HCT116 (cell line): ENCODE data around the gene GOLGA6L22. TPM values are rescaled to one million over a fixed set of nuclear protein-coding genes. Genes with fewer than 3 reads are reported as not detected.
"Not testable (repeated sequence)": the region's sequence is repeated elsewhere in the genome, so short reads cannot be mapped to it uniquely, and the experiment has no call there.

Source experiments
- ATAC-seq: fragments of 200-7000 bp; cut with Tn5 transposase; 2 replicates; pipeline ENCODE4 v1.9.1; 2020; ENCODE audit warnings: mild to moderate bottlenecking, moderate library complexity
- BruUV-seq: library from RNA; stranded (reverse); fragments of 400-500 nt; replicated peaks from 2 replicates; lab custom pipeline; 2021; lab: Mats Ljungman, UMichigan
- CTCF ChIA-PET: fragments of 300-600 bp; sonication (Branson Sonifier 250); formaldehyde crosslinking; loops from one replicate; lab custom pipeline; 2021; ENCODE audit warnings: antibody characterized with exemption; lab: Charles Lee
- POLR2A ChIA-PET: fragments of 300-600, 350-600 bp; sonication (Branson Sonifier 250); formaldehyde crosslinking; loops from one replicate; lab custom pipeline; 2021; ENCODE audit warnings: antibody characterized with exemption; lab: Charles Lee
- RAD21 ChIA-PET, 2 experiments: fragments of 300-600 bp; sonication (Branson Sonifier 250); formaldehyde crosslinking; loops; one replicate each; lab custom pipeline; 2023; ENCODE audit warnings: low total read pairs in 2 of 2; ENCODE audit not compliant: uncharacterized antibody in 2 of 2, unreplicated experiment in 2 of 2, low non-redundant PET in 1 of 2; lab: Charles Lee
- DNase-seq: peaks from one replicate; pipeline ENCODE4 v3.0.0-alpha.2; 2010; ENCODE audit warnings: low read depth, low spot score
- H2AFZ ChIP-seq: fragments of 200-600 bp; shearing (Covaris generic), sonication (generic); 2 replicates; pipeline ENCODE4 v1.6.1; 2017; ENCODE audit warnings: low read depth, mixed run types, mixed read lengths, antibody characterized with exemption, low read length; ENCODE audit not compliant: poor library complexity, severe bottlenecking
- H3K27ac ChIP-seq: 2 replicates; pipeline ENCODE4 v1.5.1; 2012; ENCODE audit warnings: low read depth, low read length
- H3K27me3 ChIP-seq: fragments of 200-600 bp; sonication (generic); 2 replicates; pipeline ENCODE4 v1.6.1; 2016; ENCODE audit warnings: mixed run types, low read length, mixed read lengths; ENCODE audit not compliant: insufficient read depth
- H3K36me3 ChIP-seq, 2 experiments: fragments of 200-500 bp in 1 of 2; fragments of 200-600 bp in 1 of 2; sonication (Bioruptor generic) in 1 of 2; sonication (generic) in 1 of 2; 2 replicates each; pipeline versions ENCODE4 v1.5.1 to v1.6.1; 2014 to 2016; ENCODE audit warnings: low read length in 2 of 2, inconsistent platforms in 1 of 2, mixed read lengths in 1 of 2, mixed run types in 1 of 2; ENCODE audit not compliant: insufficient read depth in 2 of 2, control insufficient read depth in 1 of 2
- H3K4me1 ChIP-seq, 2 experiments: fragments of 200-600 bp in 1 of 2; sonication (generic) in 1 of 2; 2 replicates each; pipeline versions ENCODE4 v1.5.1 to v1.6.1; 2012 to 2017; ENCODE audit warnings: low read length in 2 of 2, inconsistent platforms in 1 of 2, mild to moderate bottlenecking in 1 of 2, mixed read lengths in 1 of 2, mixed run types in 1 of 2, moderate library complexity in 1 of 2; ENCODE audit not compliant: insufficient read depth in 2 of 2, control insufficient read depth in 1 of 2
- H3K4me2 ChIP-seq: fragments of 200-600 bp; sonication (generic); 2 replicates; pipeline ENCODE4 v1.6.1; 2017; ENCODE audit warnings: mixed run types, low read length, mixed read lengths
- H3K4me3 ChIP-seq, 2 experiments: fragments of 200-600 bp in 1 of 2; sonication (generic) in 1 of 2; replicated peaks in 1 of 2; 2 replicates each; pipeline ENCODE4 v1.5.1; 2011 to 2016; ENCODE audit warnings: low read length in 2 of 2, control low read depth in 1 of 2, low read depth in 1 of 2, mild to moderate bottlenecking in 1 of 2, mixed read lengths in 1 of 2, mixed run types in 1 of 2
- H3K79me2 ChIP-seq: fragments of 200-600 bp; sonication (generic); 2 replicates; pipeline ENCODE4 v1.6.1; 2017; ENCODE audit warnings: mild to moderate bottlenecking, mixed run types, low read length, moderate library complexity, mixed read lengths; ENCODE audit not compliant: insufficient read depth
- H3K9ac ChIP-seq: fragments of 200-600 bp; sonication (generic); 2 replicates; pipeline ENCODE4 v1.6.1; 2016; ENCODE audit warnings: low read length, mixed read lengths
- H3K9me2 ChIP-seq: fragments of 200-600 bp; sonication (generic), shearing (Covaris generic); 2 replicates; pipeline ENCODE4 v1.6.1; 2017; ENCODE audit warnings: mixed run types, mild to moderate bottlenecking, moderate library complexity; ENCODE audit not compliant: insufficient read depth
- H3K9me3 ChIP-seq, 2 experiments: fragments of 200-500 bp in 1 of 2; fragments of 200-600 bp in 1 of 2; sonication (Bioruptor generic) in 1 of 2; sonication (generic) in 1 of 2; 2 replicates each; pipeline ENCODE4 v1.6.1; 2014 to 2017; ENCODE audit warnings: low read length in 2 of 2, mixed read lengths in 2 of 2, inconsistent platforms in 1 of 2, low read depth in 1 of 2, mild to moderate bottlenecking in 1 of 2, mixed run types in 1 of 2, moderate library complexity in 1 of 2; ENCODE audit not compliant: control insufficient read depth in 1 of 2, insufficient read depth in 1 of 2
- H4K20me1 ChIP-seq: fragments of 200-600 bp; sonication (generic), shearing (Covaris generic); 2 replicates; pipeline ENCODE4 v1.6.1; 2017; ENCODE audit warnings: mixed run types, mild to moderate bottlenecking, moderate library complexity; ENCODE audit not compliant: insufficient read depth
- TCF7L2 ChIP-seq: IDR thresholded peaks from 2 replicates; pipeline ENCODE4 v1.7.0; 2011; ENCODE audit warnings: borderline replicate concordance, inconsistent platforms; ENCODE audit not compliant: insufficient read depth, insufficient read length; ENCODE audit errors: extremely low read depth
- intact Hi-C: fragments of 100-400 bp; cut with micrococcal nuclease; formaldehyde crosslinking; loops from 2 replicates; pipeline ENCODE4 v1.10.0; 2022
- total RNA-seq: library from RNA; stranded (reverse); gene quantifications from one replicate; pipeline ENCODE4 v1.2.1, GENCODE V29; 2021; ENCODE audit not compliant: unreplicated experiment

GOLGA6L22 gene
- total RNA-seq, 1 experiment from 2014 or later = not detected

DNA sequence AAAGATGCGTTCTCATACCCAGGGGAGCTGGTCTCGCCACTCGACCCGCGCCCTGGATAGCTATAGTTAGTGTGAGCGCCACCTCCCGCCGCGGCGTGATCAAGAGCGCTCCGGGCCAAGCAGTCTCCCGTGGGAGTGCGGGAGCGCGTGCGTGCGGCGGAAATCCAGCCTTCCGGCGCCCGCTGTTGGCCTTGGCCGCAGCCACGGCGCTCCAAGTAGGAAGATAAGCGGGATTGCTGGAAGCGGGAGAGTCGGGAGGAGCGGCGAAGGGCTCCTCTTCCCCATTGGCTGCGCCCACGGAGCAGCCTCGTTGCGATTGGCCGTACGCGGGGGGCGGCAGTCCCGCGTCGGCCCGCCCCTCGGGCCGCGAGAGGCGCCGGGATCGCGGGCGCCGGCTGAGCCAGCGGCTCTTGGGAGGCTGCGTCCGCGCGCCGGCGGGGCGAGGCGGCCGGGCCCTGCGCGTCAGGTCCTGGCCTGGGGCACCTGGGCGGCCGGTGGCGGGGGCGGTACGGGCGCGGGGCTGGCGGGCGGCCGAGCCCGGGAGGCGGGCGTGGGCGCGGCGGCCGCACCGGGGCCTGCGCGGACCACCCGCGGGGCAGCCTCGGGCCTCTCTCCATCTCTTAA, 35.9 kb downstream of the GOLGA6L22 start:
- ATAC-seq, H3K36me3 ChIP-seq, RAD21 ChIA-PET, H3K79me2 ChIP-seq, CTCF ChIA-PET, H4K20me1 ChIP-seq, BruUV-seq, H2AFZ ChIP-seq, H3K4me1 ChIP-seq, POLR2A ChIA-PET, H3K27me3 ChIP-seq, H3K4me2 ChIP-seq, H3K9me3 ChIP-seq, H3K9me2 ChIP-seq, DNase-seq, H3K9ac ChIP-seq, intact Hi-C loops, H3K27ac ChIP-seq: not testable (repeated sequence)
- peak overlapping the region; percentile 20 to 31; a peak in 2 of 4 replicates for H3K4me3 ChIP-seq
- peak; percentile 28 for TF ChIP-seq TCF7L2

DNA sequence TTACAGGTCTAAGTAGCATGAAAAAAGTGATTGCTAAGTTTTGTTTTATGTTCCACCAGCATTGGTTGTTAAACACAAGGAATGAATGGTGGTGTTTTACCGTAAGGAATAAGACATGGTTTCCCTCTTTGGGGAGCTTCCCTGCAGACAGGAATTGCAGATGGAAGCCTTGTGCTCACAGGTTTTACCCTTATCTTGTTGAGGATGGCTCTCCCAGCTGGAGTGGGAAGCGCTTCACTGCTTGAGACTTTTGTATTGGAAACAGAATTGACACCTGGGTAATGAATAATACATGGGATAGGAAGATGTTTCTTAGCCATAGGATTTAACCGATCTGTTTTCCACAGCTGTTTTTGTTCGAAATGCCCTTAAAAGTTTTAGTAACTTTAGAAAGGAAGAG, 38.5 kb downstream of the GOLGA6L22 start:
- CTCF ChIA-PET, H2AFZ ChIP-seq, H3K9ac ChIP-seq, intact Hi-C loops, H4K20me1 ChIP-seq, H3K79me2 ChIP-seq, H3K36me3 ChIP-seq, H3K9me2 ChIP-seq, H3K4me1 ChIP-seq, RAD21 ChIA-PET, H3K4me3 ChIP-seq, H3K9me3 ChIP-seq, DNase-seq, H3K4me2 ChIP-seq, H3K27ac ChIP-seq, BruUV-seq, H3K27me3 ChIP-seq, POLR2A ChIA-PET, ATAC-seq: not testable (repeated sequence)

- H3K9me2 ChIP-seq, H3K9ac ChIP-seq, POLR2A ChIA-PET, intact Hi-C loops, H3K4me1 ChIP-seq, H3K36me3 ChIP-seq, H4K20me1 ChIP-seq, RAD21 ChIA-PET, H3K9me3 ChIP-seq, H3K27me3 ChIP-seq, BruUV-seq, H3K79me2 ChIP-seq, H3K4me2 ChIP-seq, H3K4me3 ChIP-seq, H2AFZ ChIP-seq, DNase-seq, CTCF ChIA-PET, ATAC-seq, H3K27ac ChIP-seq: not testable (repeated sequence)
These were observed 39.7 kb downstream of the GOLGA6L22 start for GRCh38 chr15:22498220-22498925.

- H3K9me3 ChIP-seq, H3K27me3 ChIP-seq, H2AFZ ChIP-seq, CTCF ChIA-PET, DNase-seq, POLR2A ChIA-PET, intact Hi-C loops, H4K20me1 ChIP-seq, H3K4me3 ChIP-seq, RAD21 ChIA-PET, H3K4me1 ChIP-seq, H3K4me2 ChIP-seq, H3K9ac ChIP-seq, BruUV-seq, H3K9me2 ChIP-seq, H3K79me2 ChIP-seq, H3K27ac ChIP-seq, H3K36me3 ChIP-seq: not testable (repeated sequence)
- ATAC-seq = peak; percentile 96
These were observed 43.6 kb downstream of the GOLGA6L22 start for GRCh38 chr15:22502272-22502671.
